ENCODE data around the gene C9.
"Not testable (repeated sequence)": the region's sequence is repeated elsewhere in the genome, so short reads cannot be mapped to it uniquely, and the experiment has no call there.

GRCh38 chr5:39234494-39234893 is 129.8 kb downstream of the C9 start:
- not testable (repeated sequence) for TF ChIP-seq CTCF (IDR thresholded peaks at IDR 0.05; ENCODE audit: low read depth, low read length, missing input control)
- TF ChIP-seq, protein P1, sequence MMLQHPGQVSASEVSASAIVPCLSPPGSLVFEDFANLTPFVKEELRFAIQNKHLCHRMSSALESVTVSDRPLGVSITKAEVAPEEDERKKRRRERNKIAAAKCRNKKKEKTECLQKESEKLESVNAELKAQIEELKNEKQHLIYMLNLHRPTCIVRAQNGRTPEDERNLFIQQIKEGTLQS (IDR thresholded peaks at IDR 0.05), result not testable (repeated sequence)

Measured in liver (tissue), 3 donors.